ENCODE data around the gene GMDS.

Gene GMDS

GRCh38 chr6:1766654-1767053 is 478.8 kb downstream of the GMDS start:
- Histone ChIP-seq H3K9ac (ENCODE audit: low read length) (no peak overlapping the region), H4K20me1 (ENCODE audit: insufficient read depth, low read length) (no peaks in the 10 kb centered on the region), H3K27ac (ENCODE audit: low read length) (no peak overlapping the region), H3K36me3 (replicated peaks; ENCODE audit: low read depth, low read length) (peaks cover 3% of the 10 kb centered on the region), H3K4me3 (ENCODE audit: low read length) (no peak overlapping the region), H3K4me2 (ENCODE audit: low read length) (no peak overlapping the region), H3K9me3 (ENCODE audit: insufficient read depth, low read length) (no peaks in the 10 kb centered on the region), H3K27me3 (ENCODE audit: low read depth, low read length) (no peaks in the 10 kb centered on the region), H3K4me1 (ENCODE audit: low read length) (peaks cover 33% of the 10 kb centered on the region), H2AFZ (ENCODE audit: low read depth, low read length) (no peak overlapping the region), H3K79me2 (ENCODE audit: low read length) (no peaks in the 10 kb centered on the region)
- TF ChIP-seq CTCF (IDR thresholded peaks at IDR 0.05; ENCODE audit: low read depth, low read length): no peak

GRCh38 chr6:1765160-1765903 is 480.1 kb downstream of the GMDS start:
- H3K4me3 ChIP-seq (ENCODE audit: low read length): no peak overlapping the region
- peaks cover 33% of the 10 kb centered on the region for H3K4me1 ChIP-seq (ENCODE audit: low read length)
- peaks cover 3% of the 10 kb centered on the region for H3K36me3 ChIP-seq (replicated peaks; ENCODE audit: low read depth, low read length)
- no peak overlapping the region for H3K4me2 ChIP-seq (ENCODE audit: low read length)
- no peak overlapping the region for H2AFZ ChIP-seq (ENCODE audit: low read depth, low read length)
- H3K9ac ChIP-seq (ENCODE audit: low read length): no peak overlapping the region
- H3K9me3 ChIP-seq (ENCODE audit: insufficient read depth, low read length): no peaks in the 10 kb centered on the region
- no peak overlapping the region for H3K27ac ChIP-seq (ENCODE audit: low read length)
- H3K79me2 ChIP-seq (ENCODE audit: low read length): no peaks in the 10 kb centered on the region
- TF ChIP-seq CTCF (IDR thresholded peaks at IDR 0.05; ENCODE audit: low read depth, low read length) (no peak), EZH2phosphoT487 (IDR thresholded peaks at IDR 0.05; ENCODE audit: low read depth) (no peak)
- no peaks in the 10 kb centered on the region for H4K20me1 ChIP-seq (ENCODE audit: insufficient read depth, low read length)
- no peaks in the 10 kb centered on the region for H3K27me3 ChIP-seq (ENCODE audit: low read depth, low read length)

- TF ChIP-seq EZH2phosphoT487 (IDR thresholded peaks at IDR 0.05; ENCODE audit: low read depth) (no peak), CTCF (IDR thresholded peaks at IDR 0.05; ENCODE audit: low read depth, low read length) (no peak)
- Histone ChIP-seq H3K79me2 (ENCODE audit: low read length) (no peaks in the 10 kb centered on the region), H3K4me2 (ENCODE audit: low read length) (no peak overlapping the region), H3K9me3 (ENCODE audit: insufficient read depth, low read length) (no peaks in the 10 kb centered on the region), H3K4me1 (ENCODE audit: low read length) (peaks cover 33% of the 10 kb centered on the region), H3K27me3 (ENCODE audit: low read depth, low read length) (no peaks in the 10 kb centered on the region), H3K27ac (ENCODE audit: low read length) (peak overlapping the region; percentile 93), H3K4me3 (ENCODE audit: low read length) (no peak overlapping the region), H3K36me3 (replicated peaks; ENCODE audit: low read depth, low read length) (peaks cover 3% of the 10 kb centered on the region), H4K20me1 (ENCODE audit: insufficient read depth, low read length) (no peaks in the 10 kb centered on the region), H2AFZ (ENCODE audit: low read depth, low read length) (no peak overlapping the region), H3K9ac (ENCODE audit: low read length) (no peak overlapping the region)
These were observed 480.9 kb downstream of the GMDS start for GRCh38 chr6:1764397-1764987.

GRCh38 chr6:1763404-1763803 is 482.0 kb downstream of the GMDS start:
- Histone ChIP-seq H3K79me2 (ENCODE audit: low read length) (no peaks in the 10 kb centered on the region), H3K27me3 (ENCODE audit: low read depth, low read length) (no peaks in the 10 kb centered on the region), H3K4me2 (ENCODE audit: low read length) (peak overlapping the region; percentile 67), H3K36me3 (replicated peaks; ENCODE audit: low read depth, low read length) (peaks cover 3% of the 10 kb centered on the region), H3K4me1 (ENCODE audit: low read length) (peaks cover 33% of the 10 kb centered on the region), H3K9me3 (ENCODE audit: insufficient read depth, low read length) (no peaks in the 10 kb centered on the region), H3K9ac (ENCODE audit: low read length) (peak overlapping the region; percentile 54; the same call in 1 of the 2 replicates), H2AFZ (ENCODE audit: low read depth, low read length) (peak overlapping the region; percentile 52; the same call in 1 of the 2 replicates), H3K27ac (ENCODE audit: low read length) (peak overlapping the region; percentile 93), H4K20me1 (ENCODE audit: insufficient read depth, low read length) (no peaks in the 10 kb centered on the region), H3K4me3 (ENCODE audit: low read length) (peak overlapping the region; percentile 10; the same call in 1 of the 2 replicates)
- TF ChIP-seq CTCF (IDR thresholded peaks at IDR 0.05; ENCODE audit: low read depth, low read length) (no peak), EZH2phosphoT487 (IDR thresholded peaks at IDR 0.05; ENCODE audit: low read depth) (no peak)

Measured in OCI-LY3 (cell line).